Liver (tissue), 9 donors: ENCODE measurements around the gene PLEKHH2. TPM values are rescaled to one million over a fixed set of nuclear protein-coding genes. Genes with fewer than 3 reads are reported as not detected.

Experiments used
- DNase-seq: peaks from one replicate; pipeline ENCODE4 v3.0.0-alpha.2; 2017; ENCODE audit warnings: low spot score
- H3K27ac ChIP-seq, 2 donors: one replicate each; pipeline ENCODE4 v1.7.0; 2013; ENCODE audit warnings: inconsistent platforms in 2 of 2, low read length in 2 of 2, control low read depth in 1 of 2, low read depth in 1 of 2, mild to moderate bottlenecking in 1 of 2
- H3K27me3 ChIP-seq, 4 donors: one replicate each; pipeline versions ENCODE4 v1.6.1 to v1.7.0; 2013; ENCODE audit warnings: low read length in 3 of 4, inconsistent platforms in 1 of 4, mild to moderate bottlenecking in 1 of 4, moderate library complexity in 1 of 4; ENCODE audit not compliant: control insufficient read depth in 4 of 4, insufficient read depth in 4 of 4
- H3K36me3 ChIP-seq, 4 donors: one replicate each; pipeline versions ENCODE4 v1.6.1 to v1.7.0; 2013; ENCODE audit warnings: low read length in 3 of 4, mild to moderate bottlenecking in 3 of 4, low read depth in 1 of 4, moderate library complexity in 1 of 4; ENCODE audit not compliant: control insufficient read depth in 4 of 4, insufficient read depth in 3 of 4
- H3K4me1 ChIP-seq, 4 donors: one replicate each; pipeline versions ENCODE4 v1.6.1 to v1.7.0; 2013; ENCODE audit warnings: low read length in 3 of 4, mild to moderate bottlenecking in 3 of 4, moderate library complexity in 1 of 4; ENCODE audit not compliant: control insufficient read depth in 4 of 4, insufficient read depth in 4 of 4
- H3K4me3 ChIP-seq, 3 donors: one replicate each; pipeline versions ENCODE4 v1.6.1 to v1.7.0; 2013; ENCODE audit warnings: low read length in 3 of 3, control low read depth in 1 of 3, low read depth in 1 of 3, mild to moderate bottlenecking in 1 of 3
- H3K9ac ChIP-seq, 2 donors: one replicate each; pipeline ENCODE4 v1.7.0; 2013; ENCODE audit warnings: low read length in 2 of 2, mild to moderate bottlenecking in 2 of 2, moderate library complexity in 2 of 2, control low read depth in 1 of 2, low read depth in 1 of 2
- H3K9me3 ChIP-seq, 4 donors: one replicate each; pipeline versions ENCODE4 v1.6.1 to v1.7.0; 2013; ENCODE audit warnings: low read length in 3 of 4; ENCODE audit not compliant: control insufficient read depth in 4 of 4
- EGR1 ChIP-seq, 2 donors: IDR thresholded peaks; 2 replicates each; pipeline ENCODE4 v1.6.1; 2016 to 2018; ENCODE audit warnings: antibody characterized with exemption in 2 of 2, low read depth in 2 of 2
- FOXA1 ChIP-seq: IDR thresholded peaks from 2 replicates; pipeline ENCODE4 v1.6.1; 2016; ENCODE audit warnings: antibody characterized with exemption
- FOXA2 ChIP-seq: IDR thresholded peaks from 2 replicates; pipeline ENCODE4 v1.6.1; 2016; ENCODE audit warnings: antibody characterized with exemption
- GABPA ChIP-seq, 2 donors: IDR thresholded peaks in 1 of 2; conservative IDR thresholded peaks in 1 of 2; 2 replicates each; pipeline ENCODE4 v1.6.1; 2016; ENCODE audit warnings: antibody characterized with exemption in 2 of 2, mild to moderate bottlenecking in 1 of 2, moderate library complexity in 1 of 2
- HNF4A ChIP-seq, 2 donors: conservative IDR thresholded peaks; 2 replicates each; pipeline ENCODE4 v1.6.1; 2016; ENCODE audit warnings: antibody characterized with exemption in 2 of 2, mild to moderate bottlenecking in 2 of 2
- JUND ChIP-seq, 2 donors: IDR thresholded peaks; 2 replicates each; pipeline ENCODE4 v1.6.1; 2016; ENCODE audit warnings: antibody characterized with exemption in 2 of 2
- MAX ChIP-seq: IDR thresholded peaks from 2 replicates; pipeline ENCODE4 v1.6.1; 2016; ENCODE audit warnings: antibody characterized with exemption
- NR2F2 ChIP-seq: IDR thresholded peaks from 2 replicates; pipeline ENCODE4 v1.6.1; 2016; ENCODE audit warnings: antibody characterized with exemption
- RAD21 ChIP-seq, 2 donors: IDR thresholded peaks; 2 replicates each; pipeline ENCODE4 v1.6.1; 2016; ENCODE audit warnings: antibody characterized with exemption in 2 of 2, mild to moderate bottlenecking in 2 of 2
- RXRA ChIP-seq, 2 donors: IDR thresholded peaks; 2 replicates each; pipeline ENCODE4 v1.6.1; 2017 to 2018; ENCODE audit warnings: antibody characterized with exemption in 2 of 2, mild to moderate bottlenecking in 1 of 2
- SP1 ChIP-seq: IDR thresholded peaks from 2 replicates; pipeline ENCODE4 v1.6.1; 2018; ENCODE audit warnings: antibody characterized with exemption, mild to moderate bottlenecking
- TAF1 ChIP-seq: conservative IDR thresholded peaks from 2 replicates; pipeline ENCODE4 v1.6.1; 2016; ENCODE audit warnings: antibody characterized with exemption, mild to moderate bottlenecking
- YY1 ChIP-seq: IDR thresholded peaks from 2 replicates; pipeline ENCODE4 v1.6.1; 2016; ENCODE audit warnings: antibody characterized with exemption, mild to moderate bottlenecking
- WGBS: extraction: QIAGEN DNeasy Blood & Tissue Kit; methylation state at CpG from one replicate; pipeline ENCODE4 v1.1.7; 2013; 5-methylcytosine and 5-hydroxymethylcytosine counted together
- polyA plus RNA-seq, 2 donors: library from polyadenylated mRNA; stranded (reverse) in 1 of 2; unstranded in 1 of 2; fragments of 200-250 nt in 1 of 2; fragments of >200 nt in 1 of 2; fragmentation: Nextera tagmentation in 1 of 2; extraction: Ambion mirVana in 1 of 2; gene quantifications; one replicate each; pipeline versions ENCODE4 v1.2.1 to v1.2.3, GENCODE V29; 2013 to 2015
- total RNA-seq, 2 donors: library from RNA; depleted of rRNA; stranded (reverse); fragments of >200 nt; gene quantifications; one replicate each; pipeline ENCODE4 v1.2.3, GENCODE V29; 2014
- TF ChIP-seq, protein P1 (sequence below): fragments of 150-350 bp; IDR thresholded peaks from 2 replicates; pipeline ENCODE4 v1.5.1; 2017; ENCODE audit warnings: improper control_type of control experiment, low read depth, low read length; ENCODE audit not compliant: missing input control
- TF ChIP-seq, protein P2 (sequence below): IDR thresholded peaks from 2 replicates; pipeline ENCODE4 v1.6.1; 2016; ENCODE audit warnings: antibody characterized with exemption, mild to moderate bottlenecking
- TF ChIP-seq, protein P3 (sequence below): IDR thresholded peaks from 2 replicates; pipeline ENCODE4 v1.6.1; 2016; ENCODE audit warnings: antibody characterized with exemption
- donor health status: healthy.
- donor health status: healthy.
- donor health status: healthy.
- donor health status: healthy.
- donor health status: healthy.

PLEKHH2 gene
- total and polyA plus RNA-seq, 4 donors: 0.51 to 3.8 (median 1.0) TPM

DNA sequence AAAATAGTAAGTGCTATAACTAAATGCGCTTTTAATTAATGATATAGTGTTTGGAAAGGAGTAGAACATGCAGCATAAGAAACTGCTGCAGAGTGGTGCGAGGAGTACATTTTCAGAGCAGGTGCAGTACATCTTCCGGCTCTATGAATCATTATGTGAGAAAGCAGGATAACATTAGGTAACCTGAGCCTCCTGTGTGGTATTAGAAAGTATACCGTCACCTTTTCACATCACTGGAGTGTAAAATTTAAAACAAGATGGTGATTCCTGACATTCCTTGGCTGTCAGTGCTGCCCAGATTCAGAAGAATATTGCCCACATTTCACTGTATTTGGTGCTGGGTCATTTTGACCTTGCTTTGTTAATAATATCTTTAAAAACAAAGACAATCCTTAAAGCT lies 128.9 kb downstream of the PLEKHH2 start:
- 96% methylated on average over 4 of the region's 4 CpGs for WGBS
- TF ChIP-seq EGR1 (IDR thresholded peaks at IDR 0.05; ENCODE audit: low read depth in 2 of 2): no peak
- TF ChIP-seq NR2F2: no peak
- TF ChIP-seq, protein P1, sequence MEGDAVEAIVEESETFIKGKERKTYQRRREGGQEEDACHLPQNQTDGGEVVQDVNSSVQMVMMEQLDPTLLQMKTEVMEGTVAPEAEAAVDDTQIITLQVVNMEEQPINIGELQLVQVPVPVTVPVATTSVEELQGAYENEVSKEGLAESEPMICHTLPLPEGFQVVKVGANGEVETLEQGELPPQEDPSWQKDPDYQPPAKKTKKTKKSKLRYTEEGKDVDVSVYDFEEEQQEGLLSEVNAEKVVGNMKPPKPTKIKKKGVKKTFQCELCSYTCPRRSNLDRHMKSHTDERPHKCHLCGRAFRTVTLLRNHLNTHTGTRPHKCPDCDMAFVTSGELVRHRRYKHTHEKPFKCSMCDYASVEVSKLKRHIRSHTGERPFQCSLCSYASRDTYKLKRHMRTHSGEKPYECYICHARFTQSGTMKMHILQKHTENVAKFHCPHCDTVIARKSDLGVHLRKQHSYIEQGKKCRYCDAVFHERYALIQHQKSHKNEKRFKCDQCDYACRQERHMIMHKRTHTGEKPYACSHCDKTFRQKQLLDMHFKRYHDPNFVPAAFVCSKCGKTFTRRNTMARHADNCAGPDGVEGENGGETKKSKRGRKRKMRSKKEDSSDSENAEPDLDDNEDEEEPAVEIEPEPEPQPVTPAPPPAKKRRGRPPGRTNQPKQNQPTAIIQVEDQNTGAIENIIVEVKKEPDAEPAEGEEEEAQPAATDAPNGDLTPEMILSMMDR: no peak
- TF ChIP-seq, protein P2, sequence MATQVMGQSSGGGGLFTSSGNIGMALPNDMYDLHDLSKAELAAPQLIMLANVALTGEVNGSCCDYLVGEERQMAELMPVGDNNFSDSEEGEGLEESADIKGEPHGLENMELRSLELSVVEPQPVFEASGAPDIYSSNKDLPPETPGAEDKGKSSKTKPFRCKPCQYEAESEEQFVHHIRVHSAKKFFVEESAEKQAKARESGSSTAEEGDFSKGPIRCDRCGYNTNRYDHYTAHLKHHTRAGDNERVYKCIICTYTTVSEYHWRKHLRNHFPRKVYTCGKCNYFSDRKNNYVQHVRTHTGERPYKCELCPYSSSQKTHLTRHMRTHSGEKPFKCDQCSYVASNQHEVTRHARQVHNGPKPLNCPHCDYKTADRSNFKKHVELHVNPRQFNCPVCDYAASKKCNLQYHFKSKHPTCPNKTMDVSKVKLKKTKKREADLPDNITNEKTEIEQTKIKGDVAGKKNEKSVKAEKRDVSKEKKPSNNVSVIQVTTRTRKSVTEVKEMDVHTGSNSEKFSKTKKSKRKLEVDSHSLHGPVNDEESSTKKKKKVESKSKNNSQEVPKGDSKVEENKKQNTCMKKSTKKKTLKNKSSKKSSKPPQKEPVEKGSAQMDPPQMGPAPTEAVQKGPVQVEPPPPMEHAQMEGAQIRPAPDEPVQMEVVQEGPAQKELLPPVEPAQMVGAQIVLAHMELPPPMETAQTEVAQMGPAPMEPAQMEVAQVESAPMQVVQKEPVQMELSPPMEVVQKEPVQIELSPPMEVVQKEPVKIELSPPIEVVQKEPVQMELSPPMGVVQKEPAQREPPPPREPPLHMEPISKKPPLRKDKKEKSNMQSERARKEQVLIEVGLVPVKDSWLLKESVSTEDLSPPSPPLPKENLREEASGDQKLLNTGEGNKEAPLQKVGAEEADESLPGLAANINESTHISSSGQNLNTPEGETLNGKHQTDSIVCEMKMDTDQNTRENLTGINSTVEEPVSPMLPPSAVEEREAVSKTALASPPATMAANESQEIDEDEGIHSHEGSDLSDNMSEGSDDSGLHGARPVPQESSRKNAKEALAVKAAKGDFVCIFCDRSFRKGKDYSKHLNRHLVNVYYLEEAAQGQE: no peak
- TF ChIP-seq TAF1: no peak
- TF ChIP-seq YY1: no peak
- TF ChIP-seq FOXA1: no peak
- TF ChIP-seq, protein P3, sequence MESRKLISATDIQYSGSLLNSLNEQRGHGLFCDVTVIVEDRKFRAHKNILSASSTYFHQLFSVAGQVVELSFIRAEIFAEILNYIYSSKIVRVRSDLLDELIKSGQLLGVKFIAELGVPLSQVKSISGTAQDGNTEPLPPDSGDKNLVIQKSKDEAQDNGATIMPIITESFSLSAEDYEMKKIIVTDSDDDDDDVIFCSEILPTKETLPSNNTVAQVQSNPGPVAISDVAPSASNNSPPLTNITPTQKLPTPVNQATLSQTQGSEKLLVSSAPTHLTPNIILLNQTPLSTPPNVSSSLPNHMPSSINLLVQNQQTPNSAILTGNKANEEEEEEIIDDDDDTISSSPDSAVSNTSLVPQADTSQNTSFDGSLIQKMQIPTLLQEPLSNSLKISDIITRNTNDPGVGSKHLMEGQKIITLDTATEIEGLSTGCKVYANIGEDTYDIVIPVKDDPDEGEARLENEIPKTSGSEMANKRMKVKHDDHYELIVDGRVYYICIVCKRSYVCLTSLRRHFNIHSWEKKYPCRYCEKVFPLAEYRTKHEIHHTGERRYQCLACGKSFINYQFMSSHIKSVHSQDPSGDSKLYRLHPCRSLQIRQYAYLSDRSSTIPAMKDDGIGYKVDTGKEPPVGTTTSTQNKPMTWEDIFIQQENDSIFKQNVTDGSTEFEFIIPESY: no peak
- TF ChIP-seq FOXA2: no peak
- no peak for TF ChIP-seq RAD21 (IDR thresholded peaks at IDR 0.05)
- TF ChIP-seq MAX: no peak
- TF ChIP-seq JUND (IDR thresholded peaks at IDR 0.05): no peak
- TF ChIP-seq HNF4A (conservative IDR thresholded peaks at IDR 0.05): no peak
- TF ChIP-seq SP1: no peak
- no peak for TF ChIP-seq GABPA (IDR thresholded peaks at IDR 0.05 in 1 of 2, conservative IDR thresholded peaks at IDR 0.05 in 1 of 2)
- no peak for TF ChIP-seq RXRA (IDR thresholded peaks at IDR 0.05)
- Histone ChIP-seq H3K4me1 (no peaks in the 10 kb centered on the region), H3K4me3 (no peak overlapping the region), H3K27ac (no peak overlapping the region), H3K9me3 (no peaks in the 10 kb centered on the region), H3K27me3 (no peaks in the 10 kb centered on the region), H3K9ac (no peak overlapping the region), H3K36me3 (no peaks in the 10 kb centered on the region)
- DNase-seq: no peak
